ENCODE measurements around the gene PJA2.

DNA sequence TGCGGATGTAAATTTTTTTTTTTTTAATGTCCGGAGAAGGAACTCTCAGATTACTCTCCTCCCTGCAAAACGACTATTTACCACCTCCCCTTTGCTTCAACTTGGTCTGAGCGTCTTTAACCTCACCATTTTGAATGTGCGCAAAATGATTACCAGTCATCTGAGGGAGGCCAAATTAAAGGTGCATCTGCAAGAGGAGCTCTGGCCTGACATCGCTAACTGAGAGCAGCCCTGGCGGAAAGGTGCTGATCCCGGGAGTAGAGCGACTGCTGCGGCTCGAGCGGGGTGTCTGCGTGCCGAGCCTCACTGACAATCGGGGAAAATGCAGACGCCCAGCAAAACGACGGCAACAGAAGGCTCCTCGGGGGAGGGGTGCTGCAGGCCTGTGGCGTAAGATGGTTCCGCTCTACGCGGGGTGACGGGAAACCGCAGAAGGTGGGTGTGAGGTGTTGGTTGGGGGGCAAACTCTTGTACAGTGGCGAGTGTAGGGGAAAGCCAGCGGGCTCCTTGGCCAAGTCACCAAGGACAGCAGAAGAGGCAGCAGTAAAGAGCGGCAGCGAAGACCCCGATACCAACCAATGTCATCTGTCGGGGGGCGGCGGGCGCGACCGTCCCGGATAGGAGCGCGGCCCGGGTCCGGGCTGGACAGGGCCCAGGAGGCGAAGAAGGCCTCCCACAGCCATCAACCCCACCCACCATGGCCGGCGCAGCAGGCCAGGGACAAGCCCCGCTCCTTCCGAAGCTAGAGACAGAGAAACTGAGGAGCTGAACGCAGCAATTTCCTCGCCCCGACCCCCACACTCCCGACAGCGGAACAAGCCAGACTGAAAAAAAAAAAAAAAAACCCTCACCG is 557 bp downstream of the PJA2 start:
- TF ChIP-seq, protein P1, sequence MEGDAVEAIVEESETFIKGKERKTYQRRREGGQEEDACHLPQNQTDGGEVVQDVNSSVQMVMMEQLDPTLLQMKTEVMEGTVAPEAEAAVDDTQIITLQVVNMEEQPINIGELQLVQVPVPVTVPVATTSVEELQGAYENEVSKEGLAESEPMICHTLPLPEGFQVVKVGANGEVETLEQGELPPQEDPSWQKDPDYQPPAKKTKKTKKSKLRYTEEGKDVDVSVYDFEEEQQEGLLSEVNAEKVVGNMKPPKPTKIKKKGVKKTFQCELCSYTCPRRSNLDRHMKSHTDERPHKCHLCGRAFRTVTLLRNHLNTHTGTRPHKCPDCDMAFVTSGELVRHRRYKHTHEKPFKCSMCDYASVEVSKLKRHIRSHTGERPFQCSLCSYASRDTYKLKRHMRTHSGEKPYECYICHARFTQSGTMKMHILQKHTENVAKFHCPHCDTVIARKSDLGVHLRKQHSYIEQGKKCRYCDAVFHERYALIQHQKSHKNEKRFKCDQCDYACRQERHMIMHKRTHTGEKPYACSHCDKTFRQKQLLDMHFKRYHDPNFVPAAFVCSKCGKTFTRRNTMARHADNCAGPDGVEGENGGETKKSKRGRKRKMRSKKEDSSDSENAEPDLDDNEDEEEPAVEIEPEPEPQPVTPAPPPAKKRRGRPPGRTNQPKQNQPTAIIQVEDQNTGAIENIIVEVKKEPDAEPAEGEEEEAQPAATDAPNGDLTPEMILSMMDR (IDR thresholded peaks at IDR 0.05; ENCODE audit: low read depth, low read length, poor library complexity, severe bottlenecking), result no peak
- no peak for TF ChIP-seq EZH2phosphoT487 (IDR thresholded peaks at IDR 0.05; ENCODE audit: borderline replicate concordance, low read length)
